Endothelial cell of umbilical vein (primary cell): Measurements from ENCODE around the gene KCND2. TPM values are rescaled to one million over a fixed set of nuclear protein-coding genes. Genes with fewer than 3 reads are reported as not detected.

ENCODE experiments used
- Bru-seq: library from RNA; stranded (reverse); fragments of 400-500 nt; gene quantifications from one replicate; lab custom pipeline; 2021; lab: Mats Ljungman, UMichigan
- BruChase-seq, 2 experiments: library from RNA; stranded (reverse); fragments of 400-500 nt; gene quantifications; one replicate each; lab custom pipeline; 2021; lab: Mats Ljungman, UMichigan
- BruUV-seq: library from RNA; stranded (reverse); fragments of 400-500 nt; replicated peaks from 2 replicates; lab custom pipeline; 2021; lab: Mats Ljungman, UMichigan
- CTCF ChIA-PET: fragments of 300-600, 350-600 bp; sonication (Branson Sonifier 250); formaldehyde crosslinking; loops from one replicate; lab custom pipeline; 2021; ENCODE audit warnings: antibody characterized with exemption, inconsistent platforms; lab: Charles Lee
- POLR2A ChIA-PET: fragments of 300-600, 350-600 bp; sonication (Branson Sonifier 250); formaldehyde crosslinking; loops from one replicate; lab custom pipeline; 2021; ENCODE audit warnings: antibody characterized with exemption, inconsistent platforms; lab: Charles Lee
- DNase-seq: peaks from one replicate; pipeline ENCODE4 v3.0.0-alpha.2; 2011; ENCODE audit warnings: low read depth, low spot score
- FAIRE-seq: peaks from 2 replicates; lab custom pipeline; 2011; peaks lifted over from hg19 to GRCh38; lab: Jason Lieb, UNC
- H2AFZ ChIP-seq: 2 replicates; pipeline ENCODE4 v1.6.0; 2012; ENCODE audit warnings: low read depth, low read length, control low read depth, inconsistent platforms
- H3K27ac ChIP-seq: 2 replicates; pipeline ENCODE4 v1.5.1; 2011; ENCODE audit warnings: low read depth, mild to moderate bottlenecking, control low read depth, low read length, moderate library complexity; ENCODE audit not compliant: insufficient read depth
- H3K27me3 ChIP-seq, 2 experiments: 2 replicates each; pipeline versions ENCODE4 v1.6.0 to v1.6.1; 2011; ENCODE audit warnings: low read length in 2 of 2, mixed read lengths in 1 of 2; ENCODE audit not compliant: control insufficient read depth in 2 of 2, insufficient read depth in 2 of 2
- H3K36me3 ChIP-seq, 2 experiments: 2 replicates in 1 of 2; 3 replicates in 1 of 2; pipeline ENCODE4 v1.5.1; 2011; ENCODE audit warnings: low read length in 2 of 2, mild to moderate bottlenecking in 1 of 2, moderate library complexity in 1 of 2; ENCODE audit not compliant: control insufficient read depth in 2 of 2, insufficient read depth in 2 of 2; ENCODE audit errors: extremely low read depth in 1 of 2
- H3K4me1 ChIP-seq: 3 replicates; pipeline ENCODE4 v1.5.1; 2011; ENCODE audit warnings: mild to moderate bottlenecking, low read length; ENCODE audit not compliant: control insufficient read depth, insufficient read depth; ENCODE audit errors: extremely low read depth
- H3K4me2 ChIP-seq: 2 replicates; pipeline ENCODE4 v1.6.1; 2011; ENCODE audit warnings: low read length, control low read depth, mixed read lengths; ENCODE audit not compliant: insufficient read depth
- H3K4me3 ChIP-seq, 3 experiments: fragments of 200-600 bp in 1 of 3; sonication (generic), shearing (Covaris generic) in 1 of 3; replicated peaks in 1 of 3; 2 replicates each; pipeline ENCODE4 v1.5.1; 2011 to 2016; ENCODE audit warnings: control low read depth in 3 of 3, low read length in 3 of 3, mild to moderate bottlenecking in 2 of 3, inconsistent platforms in 1 of 3, low read depth in 1 of 3, moderate library complexity in 1 of 3; ENCODE audit not compliant: insufficient read depth in 1 of 3
- H3K79me2 ChIP-seq: 2 replicates; pipeline ENCODE4 v1.6.0; 2012; ENCODE audit warnings: low read length, inconsistent platforms; ENCODE audit not compliant: control insufficient read depth, insufficient read depth
- H3K9ac ChIP-seq: replicated peaks from 2 replicates; pipeline ENCODE3; 2011; ENCODE audit warnings: low read length, control low read depth; ENCODE audit not compliant: insufficient read depth; ENCODE audit errors: extremely low read depth
- H3K9me1 ChIP-seq: replicated peaks from 3 replicates; pipeline ENCODE4 v1.6.0; 2011; ENCODE audit warnings: mild to moderate bottlenecking, low read length; ENCODE audit not compliant: control insufficient read depth, insufficient read depth; ENCODE audit errors: extremely low read depth
- H3K9me3 ChIP-seq: replicated peaks from 2 replicates; pipeline ENCODE4 v1.5.1; 2012; ENCODE audit warnings: low read length, inconsistent platforms; ENCODE audit not compliant: control insufficient read depth, insufficient read depth
- H4K20me1 ChIP-seq: replicated peaks from 2 replicates; pipeline ENCODE3; 2011; ENCODE audit warnings: mild to moderate bottlenecking, low read length; ENCODE audit not compliant: control insufficient read depth, insufficient read depth; ENCODE audit errors: extremely low read depth
- EZH2 ChIP-seq: IDR thresholded peaks from 2 replicates; pipeline ENCODE4 v1.6.1; 2012; ENCODE audit warnings: borderline replicate concordance, low read depth, mild to moderate bottlenecking, moderate library complexity, low read length, inconsistent platforms; ENCODE audit not compliant: severe bottlenecking
- dilution Hi-C: fragments of 300-500 bp; cut with MboI; formaldehyde crosslinking; loops from one replicate; pipeline ENCODE4 v1.15.0; 2019; ENCODE audit warnings: low sequenced_read_pairs; ENCODE audit not compliant: extremely low pct_ligation_motif_present
- intact Hi-C: fragments of 100-400 bp; cut with micrococcal nuclease; formaldehyde crosslinking; loops from one replicate; pipeline ENCODE4 v1.10.0; 2022
- long read RNA-seq: library from polyadenylated mRNA; stranded (forward); transcript quantifications from one replicate; pipeline ENCODE4 v2.0.0, GENCODE V29; 2021
- polyA minus RNA-seq, 3 experiments: library from RNA; depleted of rRNA, polyadenylated mRNA; stranded (reverse); fragments of >200 nt; gene quantifications; 1 replicate in 1 of 3; 2 replicates in 2 of 3; pipeline ENCODE4 v1.2.3, GENCODE V29; 2011
- polyA plus RNA-seq, 4 experiments: library from polyadenylated mRNA; depleted of rRNA in 3 of 4; stranded (reverse) in 3 of 4; unstranded in 1 of 4; fragments of >200 nt; gene quantifications; 2 replicates each; pipeline versions ENCODE4 v1.2.1 to v1.2.3, GENCODE V29; 2011 to 2012; ENCODE audit warnings: missing spikeins in 1 of 4
- total RNA-seq: library from RNA; stranded (reverse); gene quantifications from 2 replicates; pipeline ENCODE4 v1.2.3, GENCODE V29; 2021
- TF ChIP-seq, protein P1 (sequence below), 2 donors: IDR thresholded peaks; 1 replicate in 1 of 2; 2 replicates in 1 of 2; pipeline ENCODE4 v1.5.1; 2011; ENCODE audit warnings: low read length in 2 of 2, mild to moderate bottlenecking in 2 of 2, moderate library complexity in 2 of 2, control low read depth in 1 of 2, inconsistent platforms in 1 of 2, low read depth in 1 of 2; ENCODE audit not compliant: insufficient read depth in 1 of 2; ENCODE audit errors: extremely low read depth in 1 of 2
- TF ChIP-seq, protein P2 (sequence below): IDR thresholded peaks from 2 replicates; pipeline ENCODE4 v1.6.1; 2011; ENCODE audit not compliant: insufficient read depth, insufficient read length

Gene KCND2
- total RNA-seq: 0.05 TPM in 1 of 2 replicates, not detected in the other
- not detected in 2 replicates for polyA plus RNA-seq
- polyA plus RNA-seq (2011; cell fraction: cytosol; rRNA removed): not detected in 2 replicates
- polyA plus RNA-seq (2011; cell fraction: nucleus; rRNA removed): 0.45 TPM in 1 of 2 replicates, not detected in the other
- polyA plus RNA-seq (2012): 0.04 TPM in 1 of 2 replicates, not detected in the other
- 0.06 TPM in 1 of 2 replicates, not detected in the other for polyA minus RNA-seq
- polyA minus RNA-seq (2011; cell fraction: cytosol; rRNA and poly(A)+ RNA removed): not detected
- 0.14 and 0.19 TPM in 2 replicates for polyA minus RNA-seq (2011; cell fraction: nucleus; rRNA and poly(A)+ RNA removed)
- Bru-seq, nascent RNA: percentile 6 among the genes with signal in this experiment
- BruChase-seq, experiment 1, labeled RNA remaining after a 6-hour chase: percentile 8 among the genes with signal in this experiment
- BruChase-seq, experiment 2, labeled RNA remaining after a 2-hour chase: percentile 17 among the genes with signal in this experiment
- long read RNA-seq: 0 reads

DNA sequence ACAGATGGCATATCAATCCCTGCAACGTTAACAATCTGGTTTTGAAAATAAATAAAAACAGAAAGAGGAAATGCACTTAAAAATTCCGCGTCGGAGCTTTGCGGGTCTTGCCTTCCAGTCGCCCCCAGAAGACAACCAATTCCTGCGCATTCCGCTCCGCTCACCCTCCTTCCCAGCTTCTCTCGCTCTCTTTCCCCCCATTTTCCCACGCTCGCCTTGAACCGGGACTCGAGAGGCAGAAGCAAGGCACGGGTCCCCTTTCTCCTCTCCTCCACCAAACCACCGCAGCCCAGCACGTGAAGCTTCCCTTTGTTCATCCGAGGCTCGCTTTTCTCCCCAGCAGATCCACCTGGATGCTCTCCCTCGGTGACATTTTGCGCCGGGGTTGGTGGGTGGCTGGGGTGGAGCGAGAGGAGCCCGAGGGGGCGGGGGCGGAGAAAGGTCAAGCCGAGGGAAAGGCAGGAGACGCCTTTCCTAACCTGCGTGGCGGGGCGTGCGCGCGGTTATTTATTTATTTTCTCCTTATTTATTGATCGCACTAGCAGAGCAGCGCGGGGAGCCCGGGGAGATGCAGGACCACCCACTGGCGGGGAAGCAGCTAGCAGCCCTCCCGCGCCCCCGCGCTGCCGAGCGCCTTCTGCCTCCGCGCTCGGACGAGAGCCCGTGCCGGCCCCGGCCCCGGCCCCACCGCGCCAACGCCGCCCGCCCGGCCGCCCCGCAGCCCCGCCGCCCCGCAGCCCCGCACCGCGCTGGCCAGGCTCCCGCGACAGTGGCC is at the start of gene KCND2:
Gene KCND2, plus strand, starts transcription at position 475 of the 775 bp plus-strand sequence.
- peaks cover 11% of the 10 kb centered on the region for H3K4me1 ChIP-seq
- DNase-seq: no peak
- CTCF ChIA-PET: interaction anchor here (0.9 to 1.8 kb wide), 8 partner anchors 36 to 1004 kb away, joined by 3 to 22 read pairs (median 5); no protein-coding TSS in a partner anchor
- peak within 1 kb of the TSS; percentile 99 for H3K4me2 ChIP-seq
- H3K27me3 ChIP-seq: peaks cover 14 to 19% of the 10 kb centered on the region in 2 experiments
- no peaks in the 10 kb centered on the region for H3K79me2 ChIP-seq
- H2AFZ ChIP-seq: peak within 1 kb of the TSS; percentile 99
- peak; percentile 54 for TF ChIP-seq EZH2
- TF ChIP-seq, protein P1, sequence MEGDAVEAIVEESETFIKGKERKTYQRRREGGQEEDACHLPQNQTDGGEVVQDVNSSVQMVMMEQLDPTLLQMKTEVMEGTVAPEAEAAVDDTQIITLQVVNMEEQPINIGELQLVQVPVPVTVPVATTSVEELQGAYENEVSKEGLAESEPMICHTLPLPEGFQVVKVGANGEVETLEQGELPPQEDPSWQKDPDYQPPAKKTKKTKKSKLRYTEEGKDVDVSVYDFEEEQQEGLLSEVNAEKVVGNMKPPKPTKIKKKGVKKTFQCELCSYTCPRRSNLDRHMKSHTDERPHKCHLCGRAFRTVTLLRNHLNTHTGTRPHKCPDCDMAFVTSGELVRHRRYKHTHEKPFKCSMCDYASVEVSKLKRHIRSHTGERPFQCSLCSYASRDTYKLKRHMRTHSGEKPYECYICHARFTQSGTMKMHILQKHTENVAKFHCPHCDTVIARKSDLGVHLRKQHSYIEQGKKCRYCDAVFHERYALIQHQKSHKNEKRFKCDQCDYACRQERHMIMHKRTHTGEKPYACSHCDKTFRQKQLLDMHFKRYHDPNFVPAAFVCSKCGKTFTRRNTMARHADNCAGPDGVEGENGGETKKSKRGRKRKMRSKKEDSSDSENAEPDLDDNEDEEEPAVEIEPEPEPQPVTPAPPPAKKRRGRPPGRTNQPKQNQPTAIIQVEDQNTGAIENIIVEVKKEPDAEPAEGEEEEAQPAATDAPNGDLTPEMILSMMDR (IDR thresholded peaks at IDR 0.05; ENCODE audit: extremely low read depth in 1 of 2, insufficient read depth in 1 of 2, low read depth in 1 of 2, low read length in 2 of 2): peak in 1 of 2 donors; percentile 0
- TF ChIP-seq, protein P2, sequence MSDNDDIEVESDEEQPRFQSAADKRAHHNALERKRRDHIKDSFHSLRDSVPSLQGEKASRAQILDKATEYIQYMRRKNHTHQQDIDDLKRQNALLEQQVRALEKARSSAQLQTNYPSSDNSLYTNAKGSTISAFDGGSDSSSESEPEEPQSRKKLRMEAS: no peak
- H3K9me1 ChIP-seq: no peaks in the 10 kb centered on the region
- H3K27ac ChIP-seq: no peak within 1 kb of the TSS
- H3K9ac ChIP-seq: peak within 1 kb of the TSS; percentile 31
- no TSS peak for BruUV-seq
- no peak for FAIRE-seq
- H3K36me3 ChIP-seq: no peaks in the 10 kb centered on the region
- dilution Hi-C loops: no loop called here
- no peaks in the 10 kb centered on the region for H3K9me3 ChIP-seq
- intact Hi-C loops: loop anchor here (1.0 to 10.0 kb wide), 4 partner anchors 129 to 452 kb away; no protein-coding TSS in a partner anchor
- no peaks in the 10 kb centered on the region for H4K20me1 ChIP-seq
- H3K4me3 ChIP-seq: peak within 1 kb of the TSS; percentile 33 to 82 (median 59)
- POLR2A ChIA-PET: no interaction called here
